Colonic mucosa (tissue), 4 donors: ENCODE measurements around the gene GPANK1. TPM values are rescaled to one million over a fixed set of nuclear protein-coding genes. Genes with fewer than 3 reads are reported as not detected.

ENCODE experiments used
- DNase-seq: peaks from one replicate; pipeline ENCODE4 v3.0.0-alpha.2; 2020
- H3K27ac ChIP-seq: fragments of 200-600 bp; one replicate; pipeline ENCODE4 v1.8.0; 2021
- H3K27me3 ChIP-seq: fragments of 200-600 bp; one replicate; pipeline ENCODE4 v1.8.0; 2021
- H3K36me3 ChIP-seq: fragments of 200-600 bp; one replicate; pipeline ENCODE4 v1.8.0; 2021
- H3K4me1 ChIP-seq: fragments of 200-600 bp; one replicate; pipeline ENCODE4 v1.8.0; 2021; ENCODE audit warnings: mild to moderate bottlenecking
- H3K4me3 ChIP-seq: fragments of 200-600 bp; one replicate; pipeline ENCODE4 v1.8.0; 2021
- H3K9ac ChIP-seq, 2 donors: one replicate each; pipeline ENCODE4 v1.7.0; 2013; ENCODE audit warnings: control low read depth in 2 of 2, low read depth in 2 of 2, low read length in 2 of 2
- H3K9me3 ChIP-seq: fragments of 200-600 bp; one replicate; pipeline ENCODE4 v1.8.0; 2021
- intact Hi-C: fragments of 100-400 bp; cut with DNase I; formaldehyde crosslinking; loops from one replicate; pipeline ENCODE4 v1.14.1; 2022
- total RNA-seq, 2 donors: library from RNA; stranded (reverse); fragmentation: NEBNext Ultra II Directional in 1 of 2; extraction: Animal tissue kit (Norgen Biotek cat#: 25700) in 1 of 2; gene quantifications; one replicate each; pipeline ENCODE4 v1.2.1, GENCODE V29; 2021
- TF ChIP-seq, protein P1 (sequence below): fragments of 200-600 bp; IDR thresholded peaks from one replicate; pipeline ENCODE4 v1.8.0; 2022; ENCODE audit warnings: antibody characterized with exemption, mild to moderate bottlenecking
- donor health status: healthy.
- donor health status: DM: no; HTN: no; CAD: no.
- donor health status: DM: no; HTN: no; CAD: no.

The GPANK1 gene
- total RNA-seq, 2 donors from 2014 or later = 11.0 to 14.9 TPM

DNA sequence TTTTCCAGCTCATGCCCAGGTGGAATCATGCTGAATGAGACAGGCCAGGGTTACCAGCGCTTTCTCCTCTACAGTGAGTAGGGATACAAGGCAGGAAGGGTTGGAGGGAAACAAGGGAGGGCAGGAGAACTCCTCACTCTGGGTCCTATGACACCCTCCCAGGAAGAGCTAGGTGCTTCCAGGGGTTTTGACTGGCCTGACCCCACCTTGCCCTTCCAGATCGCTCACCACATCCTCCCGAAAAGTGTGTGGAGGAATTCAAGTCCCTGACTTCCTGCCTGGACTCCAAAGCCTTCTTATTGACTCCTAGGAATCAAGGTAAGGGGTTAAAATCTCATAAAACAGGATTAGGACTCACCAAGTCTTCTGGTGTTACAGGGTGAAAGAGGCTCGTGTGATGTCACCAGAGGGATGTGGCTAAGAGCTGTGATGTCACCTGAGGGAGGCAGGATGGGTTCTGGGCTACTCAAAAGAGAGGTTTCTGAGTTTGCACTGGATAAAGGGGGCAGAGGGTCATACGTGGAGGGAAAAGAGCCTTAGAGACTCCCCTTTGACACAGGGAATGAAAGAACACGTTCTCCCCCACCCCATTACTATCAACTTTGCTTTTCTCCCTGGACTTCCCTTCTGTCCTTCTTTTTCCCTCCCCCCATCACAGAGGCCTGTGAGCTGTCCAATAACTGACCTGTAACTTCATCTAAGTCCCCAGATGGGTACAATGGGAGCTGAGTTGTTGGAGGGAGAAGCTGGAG, 7.2 kb downstream of the GPANK1 start:
- no peaks in the 10 kb centered on the region for H3K27me3 ChIP-seq
- H3K9me3 ChIP-seq = no peaks in the 10 kb centered on the region
- H3K36me3 ChIP-seq = no peaks in the 10 kb centered on the region
- TF ChIP-seq, protein P1, sequence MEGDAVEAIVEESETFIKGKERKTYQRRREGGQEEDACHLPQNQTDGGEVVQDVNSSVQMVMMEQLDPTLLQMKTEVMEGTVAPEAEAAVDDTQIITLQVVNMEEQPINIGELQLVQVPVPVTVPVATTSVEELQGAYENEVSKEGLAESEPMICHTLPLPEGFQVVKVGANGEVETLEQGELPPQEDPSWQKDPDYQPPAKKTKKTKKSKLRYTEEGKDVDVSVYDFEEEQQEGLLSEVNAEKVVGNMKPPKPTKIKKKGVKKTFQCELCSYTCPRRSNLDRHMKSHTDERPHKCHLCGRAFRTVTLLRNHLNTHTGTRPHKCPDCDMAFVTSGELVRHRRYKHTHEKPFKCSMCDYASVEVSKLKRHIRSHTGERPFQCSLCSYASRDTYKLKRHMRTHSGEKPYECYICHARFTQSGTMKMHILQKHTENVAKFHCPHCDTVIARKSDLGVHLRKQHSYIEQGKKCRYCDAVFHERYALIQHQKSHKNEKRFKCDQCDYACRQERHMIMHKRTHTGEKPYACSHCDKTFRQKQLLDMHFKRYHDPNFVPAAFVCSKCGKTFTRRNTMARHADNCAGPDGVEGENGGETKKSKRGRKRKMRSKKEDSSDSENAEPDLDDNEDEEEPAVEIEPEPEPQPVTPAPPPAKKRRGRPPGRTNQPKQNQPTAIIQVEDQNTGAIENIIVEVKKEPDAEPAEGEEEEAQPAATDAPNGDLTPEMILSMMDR = no peak
- intact Hi-C loops = loop anchor here (5.0 kb wide), 1 partner anchor 35 kb away; the partner anchor contains the start of gene PRRC2A
- peaks cover 15% of the 10 kb centered on the region for H3K4me1 ChIP-seq
- no peak overlapping the region for H3K4me3 ChIP-seq
- no peak overlapping the region for H3K27ac ChIP-seq
- DNase-seq = no peak
- H3K9ac ChIP-seq = no peak overlapping the region

DNA sequence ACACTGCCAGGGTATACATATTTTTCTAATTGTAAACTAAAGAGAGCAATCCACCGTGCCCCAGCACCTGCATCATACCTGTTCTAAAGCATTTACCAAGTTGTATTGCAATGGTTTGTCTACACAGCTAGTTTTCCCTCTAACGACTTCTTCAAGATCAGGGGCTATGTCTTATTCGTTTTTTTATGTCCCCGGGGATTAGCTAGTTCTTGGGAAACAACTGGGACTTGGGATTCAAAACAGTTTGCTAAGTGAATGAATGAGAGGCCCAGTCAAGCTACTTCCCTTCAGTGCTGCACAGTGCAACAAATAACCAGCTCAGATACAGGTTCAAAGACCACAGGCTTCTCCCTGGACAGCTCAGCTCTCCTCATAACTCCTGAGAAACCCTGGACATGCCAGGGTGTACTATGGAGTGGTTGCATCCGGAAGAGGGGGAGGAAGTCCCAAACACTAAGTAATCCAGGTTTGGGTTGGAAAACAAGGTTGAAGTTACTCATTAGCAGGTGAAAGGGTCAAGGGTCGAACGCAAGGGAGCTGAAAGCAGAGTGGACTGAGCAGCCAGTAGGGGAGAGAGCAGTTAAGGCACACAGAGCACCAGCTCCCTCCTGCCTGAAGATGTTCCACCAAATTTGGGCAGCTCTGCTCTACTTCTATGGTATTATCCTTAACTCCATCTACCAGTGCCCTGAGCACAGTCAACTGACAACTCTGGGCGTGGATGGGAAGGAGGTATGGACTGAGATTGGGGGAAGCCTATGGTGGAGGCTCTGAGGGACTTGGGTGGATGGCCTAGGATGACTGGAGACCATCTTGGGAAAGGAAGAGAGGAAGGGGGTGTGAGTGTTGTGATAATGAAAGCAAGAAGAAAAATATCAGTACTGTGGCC, 9.2 kb downstream of the GPANK1 start, which contains the start of gene APOM:
Gene APOM (plus strand): TSS at position 546 of the 889 bp plus-strand sequence. CDS start 73 bp downstream, at position 619.
- DNase-seq = peak; percentile 49
- Histone ChIP-seq H3K9me3 (no peaks in the 10 kb centered on the region), H3K36me3 (no peaks in the 10 kb centered on the region), H3K27ac (no peak within 1 kb of the TSS), H3K4me3 (no peak within 1 kb of the TSS), H3K9ac (peak within 1 kb of the TSS in 1 of 2 donors; percentile 44), H3K27me3 (no peaks in the 10 kb centered on the region), H3K4me1 (peaks cover 25% of the 10 kb centered on the region)
- intact Hi-C loops = loop anchor here (5.0 kb wide), 1 partner anchor 33 kb away; the partner anchor contains the start of gene PRRC2A
- TF ChIP-seq, protein P1 = no peak

DNA sequence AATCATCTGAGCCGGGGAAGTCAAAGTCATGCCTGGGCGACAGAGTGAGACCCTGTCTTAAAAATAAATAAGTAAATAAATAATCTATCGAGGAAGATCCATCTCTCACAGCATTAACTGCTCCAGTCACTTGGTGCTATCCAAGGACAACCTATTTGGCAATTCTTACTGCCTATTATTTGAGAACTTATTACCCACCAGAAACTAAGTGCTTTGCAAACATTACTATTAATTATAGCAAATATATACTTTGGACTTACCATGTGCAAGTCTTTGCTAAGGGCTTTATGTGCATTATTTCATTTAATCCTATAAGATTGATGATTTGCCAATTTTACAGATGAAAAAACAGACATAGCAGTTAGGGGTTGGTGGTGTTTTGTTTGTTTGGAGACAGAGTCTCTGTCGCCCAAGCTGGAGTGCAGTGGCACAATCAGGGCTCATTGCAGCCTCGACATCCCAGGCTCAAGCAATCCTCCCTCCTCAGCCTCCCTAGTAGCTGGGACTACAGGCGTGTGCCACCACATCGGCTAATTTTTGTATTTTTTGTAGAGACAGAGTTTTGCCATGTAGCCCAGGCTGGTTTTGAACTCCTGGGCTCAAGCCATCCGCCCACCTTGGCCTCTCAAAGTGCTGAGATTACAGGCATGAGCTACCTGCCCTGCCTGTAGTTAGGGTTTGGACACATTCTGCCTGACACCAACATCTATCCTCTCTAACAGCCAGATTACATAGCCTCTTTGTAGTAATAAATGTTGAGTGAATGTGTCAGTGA, 10.0 kb downstream of the GPANK1 start:
- Histone ChIP-seq H3K27ac (no peak overlapping the region), H3K9ac (peak overlapping the region in 1 of 2 donors; percentile 8), H3K36me3 (no peaks in the 10 kb centered on the region), H3K27me3 (no peaks in the 10 kb centered on the region), H3K9me3 (no peaks in the 10 kb centered on the region), H3K4me3 (no peak overlapping the region), H3K4me1 (peaks cover 25% of the 10 kb centered on the region)
- intact Hi-C loops = loop anchor here (5.0 kb wide), 1 partner anchor 32 kb away; the partner anchor contains the start of gene PRRC2A
- TF ChIP-seq, protein P1 = no peak
- no peak for DNase-seq

DNA sequence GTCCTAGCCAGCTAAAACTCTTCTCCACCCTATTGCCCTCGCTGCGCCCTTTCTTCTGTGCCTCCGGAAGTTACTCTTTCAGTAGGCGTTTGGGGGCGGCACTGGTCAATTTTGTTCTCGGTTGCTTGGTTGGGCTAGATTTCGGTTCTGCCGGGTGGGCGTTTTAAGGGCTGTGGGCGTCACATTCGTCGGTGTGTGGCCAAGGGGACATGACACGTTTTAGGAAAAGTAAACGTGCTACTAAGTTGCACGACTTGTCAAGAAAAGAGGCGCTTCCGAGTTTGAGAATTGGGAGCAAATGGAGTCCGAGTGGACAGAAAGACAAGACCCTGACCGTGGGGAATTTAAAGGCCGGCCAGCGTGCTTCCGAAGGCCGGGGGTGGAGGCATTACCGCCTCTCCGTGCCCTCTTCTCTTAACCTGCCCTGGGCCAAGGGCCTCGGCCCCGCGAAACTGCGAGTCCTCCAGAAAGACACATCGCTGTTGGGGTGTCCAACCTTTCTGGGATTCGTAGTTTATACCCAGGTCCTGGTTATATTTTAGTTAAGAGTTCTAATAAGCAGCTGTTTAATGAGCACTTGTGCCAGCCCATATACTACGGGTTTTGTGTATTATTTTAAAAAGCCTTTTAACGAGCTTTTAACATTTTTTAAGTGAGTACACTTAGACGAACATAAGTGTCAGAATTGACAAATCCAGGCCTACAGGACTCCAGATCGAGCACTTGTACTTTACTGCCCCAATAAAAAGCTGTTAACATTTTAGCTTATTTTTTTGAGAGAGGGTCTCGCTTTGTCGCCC, 11.7 kb downstream of the GPANK1 start:
- DNase-seq = peak; percentile 92
- H3K4me1 ChIP-seq = peaks cover 18% of the 10 kb centered on the region
- H3K9me3 ChIP-seq = no peaks in the 10 kb centered on the region
- H3K4me3 ChIP-seq = peak overlapping the region; percentile 59
- TF ChIP-seq, protein P1 = no peak
- peak overlapping the region; percentile 82 to 98 for H3K9ac ChIP-seq
- intact Hi-C loops = no loop called here
- peak overlapping the region; percentile 96 for H3K27ac ChIP-seq
- peaks cover 13% of the 10 kb centered on the region for H3K36me3 ChIP-seq
- no peaks in the 10 kb centered on the region for H3K27me3 ChIP-seq
